ENCODE measurements around the gene DSCAML1. TPM values are rescaled to one million over a fixed set of nuclear protein-coding genes. Genes with fewer than 3 reads are reported as not detected.

The DSCAML1 gene
- total RNA-seq, 1 experiment from 2014 or later = 0.15 TPM

DNA sequence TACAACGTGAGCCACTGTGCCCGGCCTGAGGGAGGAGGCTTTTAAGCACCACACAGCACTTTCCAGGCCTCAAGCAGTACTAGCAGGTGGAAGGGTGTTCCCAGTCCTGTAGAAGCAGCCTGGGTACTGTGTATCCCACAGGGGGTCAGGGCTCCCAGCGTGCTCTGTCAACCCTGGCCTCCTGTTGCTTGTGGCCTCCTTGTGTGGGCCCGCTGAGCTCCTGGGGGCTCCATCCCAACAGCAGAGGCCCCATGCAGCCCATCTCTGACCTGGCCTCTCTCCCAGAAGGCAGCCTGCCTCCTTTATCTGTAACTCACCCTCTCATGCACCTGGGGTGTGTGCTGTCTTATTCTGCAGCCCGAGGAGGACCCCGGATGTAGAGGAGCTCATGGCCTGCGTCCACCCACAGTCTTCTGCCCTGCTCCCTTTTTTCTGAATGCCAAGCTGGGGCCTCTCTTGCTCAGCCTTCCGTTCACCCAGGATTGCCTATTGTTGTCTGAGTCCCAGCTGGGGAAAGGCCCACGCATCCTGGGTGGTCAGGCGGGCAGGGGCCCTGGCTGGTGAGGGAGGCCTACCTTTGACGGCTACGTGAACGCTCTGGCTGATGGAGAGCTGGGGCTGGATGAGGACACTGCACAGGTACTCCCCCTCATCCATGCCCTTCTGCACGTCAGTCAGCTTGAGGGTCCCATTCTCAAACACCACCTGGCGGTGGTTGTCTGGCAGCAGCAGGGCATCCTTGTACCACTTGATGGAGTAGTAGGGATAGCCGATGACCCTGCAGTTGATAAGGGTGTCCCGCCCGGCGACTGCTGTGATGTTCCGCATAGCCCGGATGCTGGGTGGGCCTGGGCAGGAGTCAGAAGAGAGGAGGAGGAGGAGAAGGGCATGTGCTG lies 280.9 kb downstream of the DSCAML1 start:
- Histone ChIP-seq H3K23me2 (ENCODE audit: insufficient read length, low read depth, low read length, poor library complexity, severe bottlenecking) (no peaks in the 10 kb centered on the region), H4K8ac (replicated peaks; ENCODE audit: insufficient read length, low read depth, low read length) (no peak overlapping the region), H3K23ac (ENCODE audit: insufficient read length, low read depth, low read length) (no peak overlapping the region), H3K27me3 (ENCODE audit: insufficient read depth, low read length) (no peaks in the 10 kb centered on the region), H3K9me3 (ENCODE audit: control insufficient read depth, low read depth, low read length) (no peaks in the 10 kb centered on the region), H2BK12ac (ENCODE audit: insufficient read length, low read depth, low read length) (no peak overlapping the region), H2AFZ (ENCODE audit: low read length) (no peak overlapping the region), H4K91ac (ENCODE audit: insufficient read length, low read depth, low read length) (no peak overlapping the region), H3T11ph (ENCODE audit: low read length) (no peak overlapping the region), H2BK15ac (ENCODE audit: low read depth, low read length) (no peak overlapping the region), H3K27ac (ENCODE audit: insufficient read length, low read depth, low read length) (no peak overlapping the region), H3K4me2 (ENCODE audit: insufficient read depth, insufficient read length, low read length) (no peak overlapping the region), H2BK5ac (ENCODE audit: insufficient read length, low read length) (no peak overlapping the region), H2BK20ac (ENCODE audit: low read depth, low read length, poor library complexity, severe bottlenecking) (no peak overlapping the region), H4K20me1 (ENCODE audit: control insufficient read depth, insufficient read depth, insufficient read length) (no peaks in the 10 kb centered on the region), H3K4me1 (ENCODE audit: insufficient read depth, low read length) (peaks cover 5% of the 10 kb centered on the region; the same call in 1 of the 2 replicates), H3K79me2 (ENCODE audit: insufficient read depth, low read length) (no peaks in the 10 kb centered on the region), H4K5ac (ENCODE audit: insufficient read length, low read depth, low read length) (no peak overlapping the region), H3K9ac (ENCODE audit: extremely low read depth, insufficient read length, low read length) (no peak overlapping the region), H3K18ac (ENCODE audit: insufficient read length, low read depth, low read length) (no peak overlapping the region), H3K14ac (ENCODE audit: insufficient read depth, low read length) (no peak overlapping the region), H2BK120ac (ENCODE audit: low read depth, low read length, poor library complexity, severe bottlenecking) (no peak overlapping the region), H3K79me1 (ENCODE audit: insufficient read depth, low read depth, low read length, poor library complexity, severe bottlenecking) (no peaks in the 10 kb centered on the region), H2AK5ac (ENCODE audit: insufficient read length, low read length) (no peak overlapping the region), H3K4ac (ENCODE audit: low read depth, low read length) (no peak overlapping the region), H3K56ac (ENCODE audit: insufficient read length, low read depth, low read length) (no peak overlapping the region)
- H3K27ac Mint-ChIP-seq = no peak overlapping the region
- no peaks in the 10 kb centered on the region; the same call in 1 of the 2 replicates for H3K27me3 Mint-ChIP-seq (ENCODE audit: low read depth)
- H3K9me3 Mint-ChIP-seq = no peaks in the 10 kb centered on the region; a peak in 1 of 5 replicates
- H3K4me1 Mint-ChIP-seq = peaks cover 22 to 43% of the 10 kb centered on the region in 2 experiments
- H3K36me3 Mint-ChIP-seq (ENCODE audit: insufficient read depth in 1 of 3, low read depth in 3 of 3) = no peaks in the 10 kb centered on the region
- no CpG with 5 or more reads among the region's 21 CpGs for WGBS (ENCODE audit: extremely low coverage, insufficient read length, low lambda C conversion rate)
- H3K4me3 Mint-ChIP-seq = no peak overlapping the region
- no peak for DNase-seq
- peak; percentile 27; the same call in 2 of the 3 replicates for TF ChIP-seq CTCF (conservative IDR thresholded peaks at IDR 0.05)

All from H9 (cell line).